ENCODE data around the gene CORO2A.

CORO2A gene

GRCh38 chr9:98234245-98234825 lies 41.9 kb upstream of the CORO2A start (continued):
- TF ChIP-seq GLI4 (tag by site-specific recombination; IDR thresholded peaks at IDR 0.05) = no peak

- CTCF ChIA-PET = interaction anchor here (0.7 to 2.1 kb wide), 4 partner anchors 9 to 142 kb away, joined by 3 to 11 read pairs (median 6); no protein-coding TSS in a partner anchor
- peaks cover 0 to 7% of the 10 kb centered on the region in 2 experiments; a peak in 1 of 3 replicates for H3K36me3 ChIP-seq (ENCODE audit: control insufficient read depth in 2 of 2, insufficient read depth in 1 of 2, low read length in 2 of 2)
Measured at GRCh38 chr9:98232926-98233325, 40.5 kb upstream of the CORO2A start.

More at GRCh38 chr9:98232926-98233325, 40.5 kb upstream of the CORO2A start:
- Histone ChIP-seq H3K4me3 (ENCODE audit: low read depth, low read length) (no peak overlapping the region), H3K9me3 (ENCODE audit: control insufficient read depth, insufficient read depth, low read depth, low read length) (no peaks in the 10 kb centered on the region), H3K27ac (ENCODE audit: extremely low read depth, low read depth, low read length) (no peak overlapping the region), H3K4me1 (ENCODE audit: control insufficient read depth, insufficient read depth, low read length) (no peaks in the 10 kb centered on the region)
- TF ChIP-seq YY2 (tag by site-specific recombination; IDR thresholded peaks at IDR 0.05) = no peak
- TF ChIP-seq ZFP3 (tag by site-specific recombination; IDR thresholded peaks at IDR 0.05; ENCODE audit: low read depth) = no peak
- no peak for TF ChIP-seq SCRT2 (tag by site-specific recombination; IDR thresholded peaks at IDR 0.05)
- TF ChIP-seq GLI2 (tag by site-specific recombination; IDR thresholded peaks at IDR 0.05; ENCODE audit: borderline replicate concordance, low read depth) = no peak
- TF ChIP-seq ZNF518A (tag by site-specific recombination; conservative IDR thresholded peaks at IDR 0.05; ENCODE audit: low read depth) = no peak
- no peak for TF ChIP-seq BCL11A (tag by site-specific recombination; IDR thresholded peaks at IDR 0.05; ENCODE audit: low read depth)
- TF ChIP-seq ZNF624 (tag by site-specific recombination; IDR thresholded peaks at IDR 0.05) = no peak
- TF ChIP-seq ZNF280D (tag by site-specific recombination; IDR thresholded peaks at IDR 0.05) = no peak
- no peak for TF ChIP-seq ZNF24 (tag by site-specific recombination; IDR thresholded peaks at IDR 0.05)
- no peak for TF ChIP-seq ZNF239 (tag by site-specific recombination; IDR thresholded peaks at IDR 0.05)
- no peak for TF ChIP-seq ZSCAN16 (tag by site-specific recombination; IDR thresholded peaks at IDR 0.05)
- no peak for TF ChIP-seq HOXC10 (CRISPR knock-in tag; IDR thresholded peaks at IDR 0.05)
- TF ChIP-seq PRDM1 (tag by site-specific recombination; IDR thresholded peaks at IDR 0.05) = no peak
- TF ChIP-seq ZNF629 (tag by site-specific recombination; IDR thresholded peaks at IDR 0.05) = no peak
- TF ChIP-seq SCRT1 (tag by site-specific recombination; IDR thresholded peaks at IDR 0.05; ENCODE audit: borderline replicate concordance) = no peak
- POLR2A ChIA-PET = no interaction called here
